ENCODE data around the gene VAT1.
A peak's percentile ranks its signal among the peaks of the same experiment; 100 is the strongest.
"Not testable (repeated sequence)": the region's sequence is repeated elsewhere in the genome, so short reads cannot be mapped to it uniquely, and the experiment has no call there.

The VAT1 gene

GRCh38 chr17:43021741-43022512 is at the start of gene VAT1:
VAT1 (minus strand) TSS chr17:43022385; CDS start chr17:43022322, 63 bp downstream.
- Histone ChIP-seq H3K4me1 (ENCODE audit: control insufficient read depth, insufficient read depth, low read length) (peaks cover 37% of the 10 kb centered on the region), H3K4me3 (ENCODE audit: low read length) (peak within 1 kb of the TSS; percentile 74), H3K9me3 (ENCODE audit: control insufficient read depth, low read length) (no peaks in the 10 kb centered on the region), H3K27me3 (ENCODE audit: control insufficient read depth, insufficient read depth, low read length) (no peaks in the 10 kb centered on the region), H3K9ac (ENCODE audit: low read length) (peak within 1 kb of the TSS; percentile 74), H3K36me3 (ENCODE audit: control insufficient read depth, insufficient read depth, low read length) (no peaks in the 10 kb centered on the region)

- H3K4me3 ChIP-seq (ENCODE audit: low read length), result no peak overlapping the region
- H3K27me3 ChIP-seq (ENCODE audit: control insufficient read depth, insufficient read depth, low read length), result no peaks in the 10 kb centered on the region
- H3K4me1 ChIP-seq (ENCODE audit: control insufficient read depth, insufficient read depth, low read length), result no peaks in the 10 kb centered on the region
- no peak overlapping the region for H3K9ac ChIP-seq (ENCODE audit: low read length)
- H3K36me3 ChIP-seq (ENCODE audit: control insufficient read depth, insufficient read depth, low read length), result no peaks in the 10 kb centered on the region
- H3K9me3 ChIP-seq (ENCODE audit: control insufficient read depth, low read length), result no peaks in the 10 kb centered on the region
Measured at GRCh38 chr17:43070872-43071271, 48.7 kb upstream of the VAT1 start.

DNA sequence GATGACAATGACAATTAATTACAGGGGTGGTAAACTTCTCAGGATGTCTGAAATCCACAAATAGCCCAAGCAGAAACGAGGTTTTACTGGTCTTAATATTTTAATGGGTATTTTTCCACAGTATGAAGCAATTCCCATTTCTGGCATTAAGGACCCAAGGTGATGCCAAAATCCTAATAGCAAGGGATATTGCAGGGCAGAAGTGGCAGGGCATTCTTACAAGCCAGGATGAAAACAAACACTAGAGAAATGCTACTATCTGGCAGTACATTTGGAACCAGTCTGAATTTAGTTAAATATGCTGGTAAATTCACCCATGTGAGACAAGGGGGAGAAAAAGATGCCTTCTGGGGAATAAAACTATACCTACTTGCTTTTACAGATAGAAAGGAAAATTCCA is 48.1 kb upstream of the VAT1 start:
- H3K4me1 ChIP-seq (ENCODE audit: control insufficient read depth, insufficient read depth, low read length), result no peaks in the 10 kb centered on the region
- no peaks in the 10 kb centered on the region for H3K9me3 ChIP-seq (ENCODE audit: control insufficient read depth, low read length)
- H3K9ac ChIP-seq (ENCODE audit: low read length), result no peak overlapping the region
- no peaks in the 10 kb centered on the region for H3K36me3 ChIP-seq (ENCODE audit: control insufficient read depth, insufficient read depth, low read length)
- H3K4me3 ChIP-seq (ENCODE audit: low read length), result no peak overlapping the region
- no peaks in the 10 kb centered on the region for H3K27me3 ChIP-seq (ENCODE audit: control insufficient read depth, insufficient read depth, low read length)

GRCh38 chr17:43069368-43069898 is 47.2 kb upstream of the VAT1 start:
- H3K4me1 ChIP-seq (ENCODE audit: control insufficient read depth, insufficient read depth, low read length), result no peaks in the 10 kb centered on the region
- H3K9me3 ChIP-seq (ENCODE audit: control insufficient read depth, low read length), result no peaks in the 10 kb centered on the region
- no peaks in the 10 kb centered on the region for H3K36me3 ChIP-seq (ENCODE audit: control insufficient read depth, insufficient read depth, low read length)
- H3K4me3 ChIP-seq (ENCODE audit: low read length), result no peak overlapping the region
- no peak overlapping the region for H3K9ac ChIP-seq (ENCODE audit: low read length)
- no peaks in the 10 kb centered on the region for H3K27me3 ChIP-seq (ENCODE audit: control insufficient read depth, insufficient read depth, low read length)

DNA sequence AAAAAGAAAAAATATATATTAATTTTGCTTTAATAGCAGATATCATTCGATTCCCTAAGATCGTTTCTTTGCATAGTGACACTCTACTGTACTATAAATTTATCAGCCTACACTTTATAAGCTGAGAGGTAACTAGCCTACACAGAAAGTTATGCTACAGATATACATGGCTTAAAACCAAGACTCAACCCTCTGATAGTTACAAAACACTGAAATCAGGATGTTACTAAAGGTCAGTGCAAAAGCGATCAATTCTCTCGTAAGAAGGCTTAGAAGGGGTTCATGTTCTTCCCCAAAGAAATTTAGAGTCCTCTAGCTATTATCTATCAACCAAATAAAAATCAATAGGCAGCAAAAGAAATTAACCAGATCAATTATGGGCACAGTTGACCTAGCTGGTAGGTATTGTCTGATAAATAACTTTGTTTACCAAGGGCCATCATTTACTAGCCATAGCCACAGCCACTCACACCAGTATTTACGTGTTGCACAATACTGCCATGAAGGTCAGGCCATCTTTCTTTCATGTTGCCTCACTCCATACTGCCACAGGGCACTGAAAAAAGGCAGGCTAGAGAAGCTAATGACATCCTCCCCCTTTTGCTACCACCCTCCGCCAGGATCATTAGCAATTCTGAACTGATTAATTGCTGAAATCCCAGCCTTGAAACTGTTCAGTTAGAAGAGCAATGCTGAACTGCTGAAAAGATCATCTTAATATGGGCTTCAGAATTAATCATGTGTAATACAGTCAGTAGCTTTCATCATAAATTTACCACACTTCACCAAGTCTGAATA is 46.6 kb upstream of the VAT1 start:
- Histone ChIP-seq H3K4me3 (ENCODE audit: low read length) (no peak overlapping the region), H3K9me3 (ENCODE audit: control insufficient read depth, low read length) (no peaks in the 10 kb centered on the region), H3K36me3 (ENCODE audit: control insufficient read depth, insufficient read depth, low read length) (no peaks in the 10 kb centered on the region), H3K9ac (ENCODE audit: low read length) (no peak overlapping the region), H3K4me1 (ENCODE audit: control insufficient read depth, insufficient read depth, low read length) (no peaks in the 10 kb centered on the region), H3K27me3 (ENCODE audit: control insufficient read depth, insufficient read depth, low read length) (no peaks in the 10 kb centered on the region)

- Histone ChIP-seq H3K4me3 (ENCODE audit: low read length) (no peak overlapping the region), H3K4me1 (ENCODE audit: control insufficient read depth, insufficient read depth, low read length) (no peaks in the 10 kb centered on the region), H3K27me3 (ENCODE audit: control insufficient read depth, insufficient read depth, low read length) (no peaks in the 10 kb centered on the region), H3K9ac (ENCODE audit: low read length) (no peak overlapping the region), H3K9me3 (ENCODE audit: control insufficient read depth, low read length) (no peaks in the 10 kb centered on the region), H3K36me3 (ENCODE audit: control insufficient read depth, insufficient read depth, low read length) (no peaks in the 10 kb centered on the region)
Measured at GRCh38 chr17:43062984-43063638, 40.9 kb upstream of the VAT1 start.

DNA sequence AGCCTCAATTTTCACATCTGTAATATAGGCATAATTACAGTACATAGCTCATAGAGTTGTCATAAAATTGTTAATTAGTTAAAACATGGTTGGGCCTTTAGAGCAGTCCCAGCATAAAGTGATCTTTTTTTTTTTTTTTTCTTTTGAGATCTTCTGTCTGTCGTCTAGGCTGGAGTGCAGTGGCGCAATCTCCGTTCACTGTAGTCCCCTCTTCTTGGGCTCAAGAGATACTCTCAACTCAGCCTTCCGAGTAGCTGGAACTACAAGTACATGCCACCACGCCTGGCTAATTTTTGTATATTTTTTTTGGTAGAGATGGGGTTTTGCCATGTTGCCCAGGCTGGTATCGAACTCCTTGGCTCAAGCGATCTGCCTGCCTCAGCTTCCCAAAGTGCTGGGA is 33.9 kb upstream of the VAT1 start:
- Histone ChIP-seq H3K4me1 (ENCODE audit: control insufficient read depth, insufficient read depth, low read length) (no peaks in the 10 kb centered on the region), H3K36me3 (ENCODE audit: control insufficient read depth, insufficient read depth, low read length) (no peaks in the 10 kb centered on the region), H3K9ac (ENCODE audit: low read length) (no peak overlapping the region), H3K27me3 (ENCODE audit: control insufficient read depth, insufficient read depth, low read length) (no peaks in the 10 kb centered on the region), H3K4me3 (ENCODE audit: low read length) (no peak overlapping the region), H3K9me3 (ENCODE audit: control insufficient read depth, low read length) (no peaks in the 10 kb centered on the region)

DNA sequence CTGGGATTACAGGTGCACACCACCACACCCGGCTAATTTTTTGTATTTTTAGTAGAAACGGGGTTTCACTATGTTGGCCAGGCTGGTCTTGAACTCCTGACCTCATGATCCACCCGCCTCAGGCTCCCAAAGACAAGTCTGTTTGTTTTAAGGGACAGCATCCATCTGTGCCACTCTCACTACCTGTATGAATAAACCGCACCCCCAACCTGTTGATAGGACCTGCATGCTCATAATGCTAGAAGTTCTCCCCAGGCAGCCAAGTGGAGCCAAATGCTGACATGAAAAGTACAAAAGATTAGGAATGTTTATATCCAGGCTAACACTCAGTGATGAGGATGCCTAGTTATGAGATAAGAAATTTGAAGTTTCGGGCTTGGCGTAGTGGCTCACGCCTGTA is 30.8 kb upstream of the VAT1 start:
- H3K36me3 ChIP-seq (ENCODE audit: control insufficient read depth, insufficient read depth, low read length); H3K27me3 ChIP-seq (ENCODE audit: control insufficient read depth, insufficient read depth, low read length); H3K4me1 ChIP-seq (ENCODE audit: control insufficient read depth, insufficient read depth, low read length); H3K9ac ChIP-seq (ENCODE audit: low read length); H3K4me3 ChIP-seq (ENCODE audit: low read length); H3K9me3 ChIP-seq (ENCODE audit: control insufficient read depth, low read length): not testable (repeated sequence)

GRCh38 chr17:43051969-43052368 is 29.8 kb upstream of the VAT1 start:
- Histone ChIP-seq H3K36me3 (ENCODE audit: control insufficient read depth, insufficient read depth, low read length) (no peaks in the 10 kb centered on the region), H3K9me3 (ENCODE audit: control insufficient read depth, low read length) (no peaks in the 10 kb centered on the region), H3K27me3 (ENCODE audit: control insufficient read depth, insufficient read depth, low read length) (no peaks in the 10 kb centered on the region), H3K4me3 (ENCODE audit: low read length) (no peak overlapping the region), H3K4me1 (ENCODE audit: control insufficient read depth, insufficient read depth, low read length) (no peaks in the 10 kb centered on the region), H3K9ac (ENCODE audit: low read length) (no peak overlapping the region)

- H3K4me1 ChIP-seq (ENCODE audit: control insufficient read depth, insufficient read depth, low read length), result peaks cover 5% of the 10 kb centered on the region
- H3K27me3 ChIP-seq (ENCODE audit: control insufficient read depth, insufficient read depth, low read length), result no peaks in the 10 kb centered on the region
- H3K9ac ChIP-seq (ENCODE audit: low read length), result no peak overlapping the region
- no peak overlapping the region for H3K4me3 ChIP-seq (ENCODE audit: low read length)
- no peaks in the 10 kb centered on the region for H3K9me3 ChIP-seq (ENCODE audit: control insufficient read depth, low read length)
- H3K36me3 ChIP-seq (ENCODE audit: control insufficient read depth, insufficient read depth, low read length), result no peaks in the 10 kb centered on the region
Measured at GRCh38 chr17:43044024-43044423, 21.8 kb upstream of the VAT1 start.

GRCh38 chr17:43043307-43043706 is 21.1 kb upstream of the VAT1 start:
- H3K36me3 ChIP-seq (ENCODE audit: control insufficient read depth, insufficient read depth, low read length), result no peaks in the 10 kb centered on the region
- H3K9ac ChIP-seq (ENCODE audit: low read length), result no peak overlapping the region
- H3K9me3 ChIP-seq (ENCODE audit: control insufficient read depth, low read length), result no peaks in the 10 kb centered on the region
- H3K4me1 ChIP-seq (ENCODE audit: control insufficient read depth, insufficient read depth, low read length), result peaks cover 5% of the 10 kb centered on the region
- H3K4me3 ChIP-seq (ENCODE audit: low read length), result no peak overlapping the region
- no peaks in the 10 kb centered on the region for H3K27me3 ChIP-seq (ENCODE audit: control insufficient read depth, insufficient read depth, low read length)
